Lung microvascular endothelial cell (primary cell): Measurements from ENCODE around the gene INHA. TPM values are rescaled to one million over a fixed set of nuclear protein-coding genes. Genes with fewer than 3 reads are reported as not detected.

Source experiments
- DNase-seq, 2 donors: peaks; one replicate each; pipeline versions ENCODE4 v3.0.0 to v3.0.0-alpha.2; 2010; ENCODE audit warnings: low read depth in 2 of 2
- total RNA-seq: library from RNA; depleted of rRNA; stranded (reverse); fragments of >200 nt; gene quantifications from 2 replicates; pipeline ENCODE4 v1.2.1, GENCODE V29; 2014

The INHA gene
- total RNA-seq, 1 donor from 2014 or later: not detected

DNA sequence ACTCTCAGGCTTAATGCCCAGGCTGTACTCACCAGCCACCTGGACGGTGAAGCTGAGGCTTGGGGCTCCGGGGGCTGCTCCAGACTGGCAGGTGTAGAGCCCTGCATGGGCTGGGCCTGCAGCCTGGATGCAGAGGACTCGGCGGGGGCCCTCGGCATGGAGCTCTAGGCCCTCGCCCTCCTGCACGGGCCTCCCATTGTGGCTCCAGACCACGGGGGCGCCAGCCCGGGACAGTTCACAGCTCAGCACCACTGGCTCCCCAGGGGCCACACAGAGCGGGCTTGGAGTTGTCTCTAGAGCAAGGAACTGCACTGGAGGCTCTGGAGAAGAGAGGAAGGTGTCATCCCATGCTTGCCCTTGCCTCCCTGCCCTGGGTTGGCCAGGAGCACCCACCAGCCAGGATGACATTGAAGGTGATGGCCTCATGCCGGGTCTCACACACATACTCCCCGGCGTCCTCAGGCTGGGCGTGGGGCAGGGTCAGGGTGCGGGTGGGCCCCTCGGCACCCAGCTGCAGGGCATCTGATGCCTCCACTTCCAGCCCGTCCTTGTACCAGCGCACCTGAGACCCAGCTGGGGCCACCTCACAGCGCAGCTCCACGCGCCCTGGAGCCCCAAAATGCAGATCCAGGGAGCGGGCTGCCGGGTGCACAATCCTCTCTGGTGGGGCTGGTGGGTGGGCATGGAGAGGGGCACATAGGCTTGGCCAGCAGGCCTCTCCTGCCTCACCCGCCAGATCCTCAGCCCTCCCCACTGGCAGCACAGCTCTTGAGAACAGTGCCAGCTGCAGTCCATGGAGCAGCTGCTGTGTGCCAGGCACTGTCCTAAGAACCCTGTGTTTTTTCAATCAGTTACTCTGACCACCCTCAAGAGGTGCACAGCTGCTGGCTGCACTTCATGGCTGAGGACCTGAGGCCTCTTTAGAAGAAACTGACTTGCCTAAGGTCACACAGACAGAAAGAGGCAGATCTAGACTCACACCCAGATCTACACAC, 14.0 kb upstream of the INHA start:
- no peak for DNase-seq

DNA sequence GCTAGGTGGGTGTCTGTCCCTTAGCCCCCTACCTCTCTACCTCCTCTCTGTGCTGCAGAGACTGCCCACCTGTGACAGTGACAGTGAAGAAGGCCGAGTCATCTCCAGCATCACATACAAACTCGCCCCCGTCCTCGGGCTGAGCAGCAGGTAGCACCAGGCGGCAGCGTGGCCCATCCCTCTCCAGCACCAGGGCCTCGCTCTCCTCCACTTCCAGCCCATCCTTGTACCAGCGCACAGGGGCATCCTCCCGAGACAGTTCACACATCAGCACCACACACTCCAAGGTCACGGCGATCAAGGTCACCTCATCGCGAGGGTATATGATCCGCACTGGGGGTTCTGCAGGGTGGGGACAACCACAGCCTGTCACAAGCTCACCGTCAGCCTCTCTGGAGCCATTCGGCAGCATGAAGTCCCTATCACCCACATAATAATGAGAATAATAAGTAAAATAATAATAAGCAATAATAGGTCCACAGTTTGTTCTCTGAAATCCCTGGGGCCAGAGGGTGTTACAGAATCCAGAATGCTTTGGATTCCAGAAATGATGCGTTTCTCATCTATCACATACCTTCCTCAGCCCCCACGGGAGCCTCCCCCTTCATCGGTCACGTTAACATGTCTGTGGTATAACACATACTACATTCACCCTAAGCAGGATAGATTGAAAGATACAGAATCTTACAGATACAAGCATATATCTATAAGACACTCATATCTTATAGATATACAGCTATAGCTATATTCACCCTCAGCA, 12.8 kb upstream of the INHA start:
- DNase-seq: no peak

DNA sequence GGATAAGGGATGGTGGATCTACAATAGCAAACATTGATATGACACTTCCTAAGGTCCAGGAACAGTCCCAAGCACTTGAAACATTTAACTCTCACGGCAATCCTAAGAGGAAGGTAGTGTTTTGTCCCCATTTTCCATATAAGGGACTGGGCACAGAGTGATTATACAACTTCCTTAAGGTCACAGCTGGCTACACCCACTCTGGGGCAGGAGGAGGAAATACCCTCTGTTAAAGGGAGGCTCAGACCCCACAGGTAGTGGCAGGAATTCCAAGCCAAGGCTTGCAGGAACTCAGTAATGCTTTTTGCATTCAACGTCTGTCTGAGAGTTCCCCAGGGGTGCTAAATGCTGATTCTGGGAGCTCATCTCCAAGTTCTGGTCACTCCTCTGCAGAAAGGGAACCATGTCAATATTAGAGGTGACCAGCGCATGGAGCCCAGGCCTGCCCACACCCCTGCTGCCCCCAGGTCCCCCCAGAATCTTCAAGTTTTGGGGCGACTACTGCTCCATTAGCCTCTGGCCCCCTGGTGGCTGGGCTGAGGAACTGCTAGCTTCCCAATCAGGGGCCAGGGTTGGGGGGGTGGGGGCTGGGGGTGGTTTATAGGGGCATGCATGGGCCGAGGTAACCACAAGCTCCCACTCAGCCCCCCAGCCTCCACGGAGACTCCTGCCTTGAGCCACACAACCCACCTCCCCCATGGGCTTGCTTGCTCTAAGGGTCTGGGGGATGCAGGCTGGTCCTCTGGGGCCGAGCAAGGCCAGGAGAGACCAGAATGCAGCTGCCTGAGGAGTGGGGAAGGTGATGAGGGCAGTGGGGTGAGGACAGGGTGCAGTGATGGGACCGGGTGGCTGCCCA, 11.8 kb upstream of the INHA start:
- DNase-seq: no peak

DNA sequence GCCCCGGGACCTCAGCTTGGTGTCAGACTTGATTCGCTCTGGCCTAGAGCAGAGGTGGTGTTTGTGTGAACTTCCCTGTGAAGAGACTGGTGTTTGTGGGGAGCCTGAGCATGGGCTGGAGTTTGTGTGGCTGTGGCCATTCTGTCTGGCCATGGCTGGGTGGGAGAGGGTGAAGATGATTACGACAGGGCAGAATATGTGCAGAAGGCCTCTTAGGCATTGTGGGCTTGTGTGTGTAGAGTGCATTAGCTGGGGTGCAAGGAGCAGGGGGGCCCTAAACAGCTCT, 11.3 kb upstream of the INHA start:
- no peak for DNase-seq

DNA sequence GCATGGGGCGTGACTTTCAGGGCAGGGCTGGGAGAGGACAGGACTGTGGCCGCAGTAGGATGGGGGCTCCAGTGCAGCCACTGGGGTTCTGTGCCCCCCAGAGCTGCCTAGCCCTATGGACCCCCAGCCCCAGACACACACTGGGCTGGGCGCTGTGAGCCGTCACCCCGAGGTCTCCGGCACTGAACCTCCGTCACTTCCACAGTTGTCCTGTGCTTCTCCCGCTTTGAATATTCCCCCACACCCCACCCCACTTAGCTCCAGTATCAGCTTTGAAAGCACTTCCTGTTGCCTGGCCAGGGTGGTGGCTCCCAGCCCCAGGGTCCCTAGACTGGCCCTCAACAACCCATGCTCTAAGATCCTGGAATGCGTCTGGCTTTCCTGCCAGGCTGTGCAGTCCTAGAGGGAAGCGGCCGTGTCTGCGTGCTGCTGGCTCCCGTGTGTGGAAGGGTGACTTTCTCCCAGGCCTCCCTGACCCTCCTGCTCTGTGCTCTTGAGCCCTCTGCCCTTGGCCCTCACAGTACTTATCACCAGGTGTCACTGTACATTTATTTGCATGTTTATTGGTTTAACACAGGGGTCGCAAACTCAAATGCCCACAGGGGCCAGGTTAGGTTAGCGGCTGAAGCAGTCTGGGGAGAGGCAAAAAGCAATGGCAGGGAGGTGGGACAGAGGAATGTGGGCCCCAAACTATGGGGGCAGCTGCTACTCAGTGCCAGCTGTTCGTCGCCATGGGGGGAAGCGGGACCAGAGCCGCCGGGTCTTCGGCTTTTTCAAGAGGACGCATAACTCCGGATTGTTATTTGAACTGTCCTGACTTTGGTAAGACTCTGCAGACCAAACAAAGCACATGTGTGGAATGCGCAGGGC, 10.7 kb upstream of the INHA start:
- no peak for DNase-seq

DNA sequence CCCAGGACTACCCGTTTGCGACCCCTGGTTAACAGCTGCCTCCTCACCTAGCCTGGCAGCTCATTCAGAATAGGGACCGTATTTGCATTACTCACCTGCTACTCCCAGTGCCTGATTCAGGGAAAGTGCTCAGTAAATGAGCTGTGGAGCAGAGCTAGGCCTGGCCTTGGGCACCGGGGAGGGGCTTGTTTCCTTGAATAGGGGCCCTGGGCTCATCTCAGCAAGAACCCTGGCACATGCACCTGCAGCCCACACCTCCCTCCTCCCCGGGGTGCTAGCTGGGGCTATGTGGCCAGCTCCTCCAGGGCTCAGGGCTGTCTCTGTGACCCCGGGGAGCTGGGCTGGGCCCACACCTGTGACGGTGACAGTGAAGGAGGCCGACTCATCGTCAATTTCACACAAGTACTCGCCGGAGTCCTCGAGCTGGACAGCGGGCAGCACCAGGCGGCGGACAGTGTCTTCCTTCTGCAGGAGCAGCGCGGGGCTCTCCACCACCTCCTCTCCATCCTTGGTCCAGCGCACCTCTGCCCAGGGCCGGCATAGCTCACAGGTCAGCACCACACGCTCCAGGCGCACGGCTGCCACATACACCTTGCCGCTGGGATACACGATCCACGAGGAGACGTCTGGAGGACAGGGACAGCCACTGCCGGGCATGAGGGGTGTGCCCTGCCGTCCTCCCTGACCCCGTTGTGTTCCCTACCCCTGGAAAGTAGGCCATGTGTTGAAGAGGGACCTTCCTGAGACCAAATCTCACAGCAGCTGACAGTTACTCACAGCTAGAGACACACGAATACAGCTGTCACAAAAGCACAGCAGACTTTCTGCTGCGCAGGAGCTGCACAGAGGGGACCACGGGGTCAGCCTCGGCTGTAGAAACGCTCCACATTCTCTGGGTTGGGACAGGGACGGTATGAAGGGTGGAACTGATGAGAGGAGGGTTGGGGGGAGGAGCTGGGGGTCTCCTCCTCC, 9.8 kb upstream of the INHA start:
- no peak for DNase-seq

DNA sequence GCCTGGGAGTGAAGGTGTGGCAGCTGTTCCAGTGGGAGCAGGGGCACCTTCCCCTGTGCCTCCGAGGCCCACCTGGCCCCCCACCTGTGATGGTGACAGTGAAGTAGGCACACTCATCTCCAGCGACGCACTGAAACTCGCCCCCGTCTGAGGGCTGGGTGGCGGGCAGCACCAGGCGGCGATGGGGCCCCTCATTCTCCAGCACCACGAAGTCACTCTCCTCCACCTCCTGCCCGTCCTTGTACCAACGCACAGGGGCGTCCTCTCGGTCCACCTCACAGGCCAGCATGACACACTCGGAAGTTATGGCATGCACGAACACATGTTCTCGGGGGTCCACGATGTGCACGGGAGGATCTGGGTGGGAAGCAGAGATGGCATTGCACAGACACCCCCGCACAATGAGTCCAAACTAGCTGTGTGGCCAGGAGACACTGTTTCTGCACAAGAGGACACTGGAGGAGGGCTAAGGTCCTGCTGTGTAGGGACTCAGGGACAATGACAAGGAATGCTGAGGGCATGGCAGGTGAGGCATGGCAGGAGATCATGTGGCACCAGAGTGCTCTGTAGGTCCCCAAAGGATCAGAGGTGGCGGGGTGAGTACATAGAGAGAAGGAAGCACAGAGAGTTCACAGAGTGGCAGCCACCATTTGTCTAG, 8.7 kb upstream of the INHA start:
- DNase-seq: no peak

DNA sequence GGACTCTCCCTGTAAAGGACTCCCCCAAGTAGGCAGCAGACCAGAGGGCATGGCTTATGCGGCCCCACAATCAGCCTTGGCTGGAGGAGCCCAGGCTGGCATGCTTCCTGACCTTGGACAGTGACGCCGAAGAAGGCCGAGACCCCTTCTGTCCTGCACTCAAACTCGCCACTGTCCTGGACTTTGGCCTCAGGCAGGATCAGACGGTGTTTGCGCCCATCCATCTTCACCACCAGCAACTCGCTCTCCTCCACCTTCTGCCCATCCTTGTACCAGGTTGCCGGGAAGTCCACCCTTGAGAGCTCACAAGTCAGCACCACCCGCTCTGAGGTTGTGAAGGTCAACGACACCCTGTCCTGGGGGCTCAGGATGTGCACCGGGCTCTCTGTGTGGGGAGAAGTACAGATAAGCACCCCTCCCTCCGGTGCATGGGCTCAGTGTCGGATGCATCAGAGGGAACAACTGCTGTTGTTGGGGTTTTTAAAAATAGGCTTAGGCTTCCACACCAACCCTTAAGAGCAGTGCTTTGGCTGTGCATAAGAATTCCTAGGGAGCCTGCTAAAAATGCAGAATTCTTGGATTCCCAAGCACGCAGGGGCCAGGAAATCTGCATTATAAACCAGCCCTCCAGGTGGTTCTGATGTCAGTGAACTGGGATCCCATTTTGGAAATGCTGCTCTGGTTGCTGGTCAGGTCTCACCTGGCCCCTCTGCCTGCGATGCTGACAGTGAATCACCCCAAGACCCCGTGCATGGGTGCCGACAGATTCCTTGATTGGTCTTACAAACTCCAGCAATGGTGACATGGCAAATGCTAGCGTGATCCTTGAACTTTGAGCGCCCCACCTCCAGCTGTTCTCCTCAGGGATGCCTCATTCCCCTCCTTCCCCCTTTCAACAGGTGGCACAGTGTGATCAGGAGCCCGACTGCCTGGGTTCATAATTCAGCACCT, 6.7 kb upstream of the INHA start:
- DNase-seq: no peak

DNA sequence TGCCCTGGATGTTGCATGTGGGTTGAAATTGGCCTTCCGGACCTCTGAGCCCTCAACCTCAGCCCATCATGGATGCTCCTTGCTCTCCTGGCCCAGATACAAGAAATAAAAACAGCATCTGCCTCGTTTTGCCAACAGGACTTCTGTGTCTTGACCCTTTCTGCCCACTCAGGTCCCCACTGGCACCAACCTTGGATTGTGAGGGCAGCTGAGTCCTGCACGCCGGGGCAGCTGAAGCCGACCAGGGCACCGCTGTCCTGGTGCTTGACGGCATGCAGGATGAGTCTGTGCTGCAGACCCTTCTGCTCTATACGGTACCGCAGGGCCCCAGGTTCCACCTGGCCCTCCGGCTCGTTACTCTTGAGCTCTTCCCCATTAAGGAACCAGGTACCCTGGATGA, 5.5 kb upstream of the INHA start:
- DNase-seq: no peak

DNA sequence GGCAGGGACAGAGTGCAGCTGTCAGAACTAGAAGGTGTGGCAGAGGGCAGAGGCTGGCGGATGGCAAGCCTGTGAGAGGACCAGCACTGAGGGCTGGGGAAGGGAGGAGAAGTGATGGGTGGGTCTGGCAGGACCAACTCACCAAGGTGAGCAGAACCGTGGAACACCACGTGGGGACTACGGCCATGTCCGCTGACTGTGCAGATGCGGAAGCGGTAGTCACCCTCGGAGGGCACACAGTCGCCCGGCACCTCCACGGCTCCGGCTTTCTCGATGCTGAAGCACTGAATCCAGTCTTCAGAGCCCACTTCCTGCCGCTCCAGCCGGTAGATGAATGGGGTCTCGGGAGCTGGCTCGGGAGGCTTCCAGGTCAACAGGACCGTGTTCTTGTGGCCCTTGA, 5.0 kb upstream of the INHA start:
- DNase-seq: no peak

DNA sequence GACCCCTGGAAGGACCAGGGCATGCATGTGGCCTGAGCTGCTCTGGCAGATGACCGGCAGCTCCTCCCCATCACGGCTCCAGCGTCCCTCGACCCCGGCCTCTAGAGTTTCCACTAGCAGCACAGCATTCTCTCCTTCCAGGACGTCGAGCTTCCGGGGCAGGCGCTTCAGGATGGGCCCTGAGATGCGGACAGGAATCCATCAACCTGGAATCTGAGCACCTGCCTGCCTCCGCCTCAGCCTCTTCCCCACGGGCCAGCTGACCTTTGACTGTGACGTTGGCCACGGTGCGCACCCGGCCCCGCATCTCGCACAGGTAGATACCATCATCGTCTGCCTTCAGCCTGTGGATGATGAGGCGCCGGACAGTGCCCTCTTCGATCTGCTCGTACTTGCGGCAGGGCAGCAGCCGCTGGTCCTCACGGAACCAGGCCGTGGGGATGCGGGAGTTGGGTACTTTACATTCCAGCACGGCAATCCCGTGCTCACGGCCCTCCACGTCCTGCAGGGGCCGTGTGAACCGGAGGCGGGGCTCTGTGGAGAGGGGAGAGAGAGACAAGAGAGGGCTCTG, 4.2 kb upstream of the INHA start:
- DNase-seq: no peak

DNA sequence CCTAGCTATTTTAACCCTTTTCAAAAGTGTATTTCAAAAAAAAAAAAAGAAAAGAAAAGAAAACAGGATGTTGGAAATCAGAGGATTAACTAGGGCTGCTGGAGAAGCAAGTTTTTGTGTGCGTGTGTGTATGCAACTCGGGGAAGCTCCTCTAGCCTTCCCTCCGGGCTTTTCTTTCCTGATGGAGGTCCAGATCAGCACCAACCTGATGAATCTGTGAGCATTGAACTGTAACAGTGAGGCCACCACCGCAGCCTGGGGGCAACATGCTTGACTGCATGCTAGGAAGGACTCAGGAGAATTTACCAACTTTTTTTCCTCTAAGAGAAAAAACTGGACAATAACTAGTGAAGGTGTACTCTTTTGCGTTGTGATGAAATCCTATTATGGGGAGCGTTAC, 3.1 kb upstream of the INHA start:
- DNase-seq: no peak

DNA sequence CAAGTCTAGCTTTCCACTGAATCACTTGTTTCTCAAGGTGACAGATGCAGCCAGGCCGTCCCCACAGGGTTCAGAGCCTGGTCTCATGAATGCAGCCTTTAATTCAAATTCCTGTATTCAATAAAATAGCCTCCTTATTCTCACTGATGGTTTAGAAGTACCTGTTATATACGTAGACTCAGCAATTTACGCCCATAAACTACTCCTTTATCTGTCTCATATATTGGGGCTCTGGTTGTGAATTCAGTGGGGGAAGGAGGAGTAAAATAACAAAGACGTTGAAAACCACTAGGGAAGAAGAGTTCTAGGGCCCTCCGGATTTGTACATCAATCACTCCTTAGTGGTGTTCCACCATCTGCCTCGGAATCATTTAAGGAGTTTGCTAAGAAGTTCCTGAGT, 2.5 kb upstream of the INHA start:
- DNase-seq: no peak

DNA sequence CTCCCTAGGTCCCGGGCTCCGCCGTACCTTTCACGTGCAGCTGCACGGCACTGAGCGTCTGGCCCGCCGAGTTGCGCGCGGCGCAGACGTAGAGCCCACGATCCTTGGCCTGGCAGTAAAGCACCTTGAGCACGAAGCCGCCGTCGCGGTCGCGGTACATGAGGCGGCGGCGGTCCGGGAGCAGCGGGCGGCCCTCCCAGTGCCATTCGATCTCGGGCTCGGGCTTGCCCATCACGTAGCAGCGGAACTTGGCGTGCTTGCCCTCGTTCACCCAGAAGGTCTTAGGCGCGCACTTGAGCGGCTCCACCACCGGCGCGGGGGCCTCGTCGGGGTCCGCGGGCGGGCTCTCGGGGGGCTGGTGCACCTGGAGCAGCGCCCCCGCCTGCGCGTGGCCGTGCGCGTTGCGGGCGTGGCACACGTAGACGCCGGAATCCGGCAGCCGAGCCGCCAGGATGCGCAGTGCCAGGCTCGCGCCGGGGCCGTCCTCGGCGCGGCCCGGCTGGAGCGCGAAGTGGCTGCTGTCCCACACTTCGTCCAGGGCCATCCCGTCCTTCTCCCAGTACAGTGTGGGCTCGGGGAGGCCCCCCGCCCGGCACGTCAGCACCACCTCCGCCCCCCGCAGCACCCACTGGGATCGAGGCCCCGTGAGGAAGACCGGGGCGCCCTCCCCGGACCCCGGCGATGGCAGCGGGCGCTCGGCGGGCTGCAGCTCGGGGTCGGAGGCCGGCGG, 1.8 kb upstream of the INHA start:
- DNase-seq: peak; percentile 19 to 54

DNA sequence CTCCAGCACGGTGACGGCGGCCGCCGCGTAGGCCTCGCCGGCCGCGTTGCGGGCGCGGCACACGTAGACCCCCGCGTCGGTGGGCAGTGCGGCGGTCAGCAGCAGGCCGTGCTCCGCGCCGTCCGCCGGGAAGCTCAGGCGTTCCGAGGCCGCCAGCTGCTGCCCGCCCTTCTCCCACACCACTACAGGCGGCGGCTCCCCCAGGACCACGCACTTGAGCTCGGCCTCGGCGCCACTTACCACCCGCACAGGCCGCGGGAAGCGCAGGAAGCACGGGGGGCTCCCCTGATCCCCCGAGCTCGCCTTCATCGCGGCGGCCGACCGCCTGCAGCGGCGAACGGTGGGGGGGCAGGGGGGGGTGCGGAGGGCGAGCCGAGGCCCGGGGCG, 1.2 kb upstream of the INHA start:
- DNase-seq: peak; percentile 32 to 50

DNA sequence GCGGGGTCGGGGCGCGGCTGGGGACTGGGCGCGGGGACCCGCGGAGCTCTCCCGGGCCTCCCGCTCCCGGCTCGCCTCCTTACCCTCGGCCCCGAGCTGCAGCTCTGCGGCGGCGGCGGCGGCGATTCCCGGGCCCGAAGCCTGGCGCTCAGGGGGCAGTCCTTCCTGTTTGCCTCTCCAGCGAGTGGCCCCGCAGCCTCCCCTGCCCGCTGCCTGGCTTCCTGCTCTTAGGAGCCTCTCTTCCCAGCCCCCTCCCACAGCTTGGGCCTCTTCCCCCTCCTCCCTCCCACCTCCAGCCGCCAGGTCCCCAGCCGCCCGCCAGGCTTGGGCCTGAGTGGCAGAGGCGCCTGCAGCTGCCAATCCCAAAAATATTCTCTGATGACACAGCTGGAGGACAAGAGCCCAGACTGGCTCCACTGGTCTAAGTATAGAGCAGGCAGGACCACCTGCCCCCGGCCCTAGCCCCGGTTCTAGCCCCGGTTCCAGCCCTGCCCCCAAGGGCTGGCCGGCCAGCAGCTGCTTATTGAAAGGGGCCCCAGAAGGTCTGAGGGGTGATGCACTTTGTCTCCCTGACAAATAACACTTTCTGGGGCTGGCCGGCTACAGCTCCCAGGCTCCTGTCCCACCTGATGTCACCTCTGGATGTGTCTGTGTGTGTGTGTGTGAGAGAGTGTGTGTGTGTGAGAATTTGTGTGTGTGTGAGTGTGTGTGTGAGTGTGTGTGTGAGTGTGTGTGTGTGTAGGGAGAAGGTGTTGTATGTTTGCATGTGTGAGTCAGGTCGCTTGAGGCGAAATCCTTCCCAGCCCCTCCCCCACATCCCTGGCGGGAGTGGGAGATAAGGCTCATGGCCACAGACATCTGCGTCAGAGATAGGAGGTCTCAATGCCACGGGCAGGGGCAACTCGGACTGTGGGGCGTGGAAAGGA, 536 bp upstream of the INHA start, which contains the start of gene OBSL1:
Gene OBSL1, minus strand, starts transcription at position 229 of the 926 bp plus-strand sequence. CDS start 307 bp downstream, outside the sequence.
- peak; percentile 39 to 71 for DNase-seq
